Stimulated activated CD4-positive, alpha-beta T cell treated with anti-CD3 and anti-CD28 coated beads, Interleukin-1b, Interleukin-23, amount 100 ng/mL, for 1 hour (primary cell): ENCODE results near the gene OLAH.
"Not testable (repeated sequence)": the region's sequence is repeated elsewhere in the genome, so short reads cannot be mapped to it uniquely, and the experiment has no call there.

ENCODE experiments used
- DNase-seq, 2 donors: peaks; one replicate each; pipeline ENCODE4 v3.0.0-alpha.2; 2020; ENCODE audit warnings: low read depth in 2 of 2

Gene OLAH

DNA sequence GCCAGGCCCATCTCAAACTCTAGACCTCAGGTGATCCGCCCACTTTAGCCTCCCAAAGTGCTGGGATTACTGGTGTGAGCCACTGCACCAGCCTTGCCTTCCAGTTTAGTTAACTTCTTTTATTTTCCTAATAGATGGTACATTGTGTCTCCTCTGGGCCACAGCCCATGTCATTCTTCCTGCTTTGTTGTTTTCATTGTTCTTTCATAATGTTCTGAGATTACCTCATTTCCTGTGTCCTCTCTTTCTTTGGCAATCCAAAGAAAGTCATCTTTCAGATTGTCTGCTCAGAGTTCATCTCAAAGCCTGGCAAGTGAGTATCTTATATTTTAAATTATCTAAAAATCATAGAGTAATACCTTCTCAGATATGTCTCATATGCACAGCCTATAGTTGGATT, at the start of gene OLAH:
OLAH (plus strand) TSS at position 270 of the 400 bp plus-strand sequence. CDS start 3,346 bp downstream, outside the sequence.
- no peak for DNase-seq

- DNase-seq: no peak
Observed at GRCh38 chr10:14995964-14996565, 47.7 kb upstream of the OLAH start.

DNA sequence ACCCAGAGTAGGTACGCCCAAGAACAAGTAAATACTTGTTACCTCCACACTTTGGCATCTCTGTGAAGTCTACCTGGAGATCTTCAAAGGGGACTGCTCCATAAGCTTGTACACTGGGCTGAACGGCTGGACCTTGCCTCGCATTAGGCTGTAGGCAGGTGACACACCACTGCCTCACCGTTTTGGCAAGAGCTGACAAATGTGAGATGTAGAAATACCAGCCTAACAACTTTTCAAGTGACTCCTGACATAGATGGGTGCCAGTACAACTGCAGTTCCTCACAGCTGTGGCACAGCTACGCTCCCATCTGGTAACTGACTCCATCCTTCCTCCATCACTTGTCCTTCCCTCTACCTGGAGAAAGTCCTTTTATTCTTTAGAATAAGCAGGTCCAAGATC, 30.2 kb upstream of the OLAH start:
- DNase-seq: not testable (repeated sequence)

DNA sequence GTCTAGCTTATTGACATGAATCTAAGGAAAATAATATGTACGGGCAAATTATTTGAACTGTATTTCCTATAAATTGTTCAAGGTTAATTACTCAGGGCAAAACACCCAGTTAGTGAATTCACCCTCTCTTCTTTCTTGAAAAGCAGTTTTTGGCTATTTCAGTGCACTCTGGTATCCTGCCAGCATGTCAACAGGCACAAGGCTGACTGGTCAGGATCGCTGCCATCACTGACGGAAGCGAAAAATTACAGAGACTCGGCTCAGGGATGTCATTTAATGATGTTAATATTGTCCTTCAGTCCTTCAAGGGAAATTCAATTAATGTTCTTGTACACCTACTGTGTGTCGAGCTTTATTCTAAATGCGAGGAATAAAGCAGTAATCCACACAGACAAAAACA, 28.3 kb upstream of the OLAH start:
- no peak for DNase-seq

DNA sequence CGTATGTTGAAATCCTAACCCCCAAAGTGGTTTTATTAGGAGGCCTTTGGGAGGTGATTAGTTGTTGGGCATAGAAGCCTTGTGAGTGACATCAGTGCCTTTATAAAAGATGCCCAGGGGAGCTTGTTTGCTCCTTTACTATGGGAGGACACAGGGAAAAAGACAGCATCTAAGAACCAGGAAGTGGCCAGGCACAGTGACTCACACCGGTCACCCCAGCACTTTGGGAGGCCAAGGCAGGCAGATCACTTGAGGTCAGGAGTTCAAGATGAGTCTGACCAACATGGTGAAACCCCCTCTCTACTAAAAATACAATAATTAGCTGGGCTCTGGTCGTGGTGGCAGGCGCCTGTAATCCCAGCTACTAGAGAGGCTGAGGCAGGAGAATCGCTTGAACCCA, 22.8 kb upstream of the OLAH start:
- DNase-seq: not testable (repeated sequence)

DNA sequence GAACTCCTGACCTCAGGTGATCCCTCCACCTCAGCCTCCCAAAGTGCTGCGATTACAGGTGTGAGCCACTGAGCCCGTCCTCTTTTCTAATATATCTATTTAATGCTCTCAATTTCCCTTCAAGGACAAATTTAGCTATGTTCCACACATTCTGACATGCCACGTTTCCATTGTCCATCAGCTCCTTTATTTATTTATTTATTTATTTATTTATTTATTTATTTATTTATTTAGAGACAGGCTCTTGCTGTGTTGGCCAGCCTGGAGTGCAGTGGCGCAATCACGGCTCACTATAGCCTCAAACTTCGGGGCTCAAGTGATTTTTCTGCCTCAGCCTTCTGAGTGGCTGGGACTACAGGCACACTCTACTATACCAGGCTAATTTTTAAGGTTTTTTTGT, 20.7 kb upstream of the OLAH start:
- not testable (repeated sequence) for DNase-seq

DNA sequence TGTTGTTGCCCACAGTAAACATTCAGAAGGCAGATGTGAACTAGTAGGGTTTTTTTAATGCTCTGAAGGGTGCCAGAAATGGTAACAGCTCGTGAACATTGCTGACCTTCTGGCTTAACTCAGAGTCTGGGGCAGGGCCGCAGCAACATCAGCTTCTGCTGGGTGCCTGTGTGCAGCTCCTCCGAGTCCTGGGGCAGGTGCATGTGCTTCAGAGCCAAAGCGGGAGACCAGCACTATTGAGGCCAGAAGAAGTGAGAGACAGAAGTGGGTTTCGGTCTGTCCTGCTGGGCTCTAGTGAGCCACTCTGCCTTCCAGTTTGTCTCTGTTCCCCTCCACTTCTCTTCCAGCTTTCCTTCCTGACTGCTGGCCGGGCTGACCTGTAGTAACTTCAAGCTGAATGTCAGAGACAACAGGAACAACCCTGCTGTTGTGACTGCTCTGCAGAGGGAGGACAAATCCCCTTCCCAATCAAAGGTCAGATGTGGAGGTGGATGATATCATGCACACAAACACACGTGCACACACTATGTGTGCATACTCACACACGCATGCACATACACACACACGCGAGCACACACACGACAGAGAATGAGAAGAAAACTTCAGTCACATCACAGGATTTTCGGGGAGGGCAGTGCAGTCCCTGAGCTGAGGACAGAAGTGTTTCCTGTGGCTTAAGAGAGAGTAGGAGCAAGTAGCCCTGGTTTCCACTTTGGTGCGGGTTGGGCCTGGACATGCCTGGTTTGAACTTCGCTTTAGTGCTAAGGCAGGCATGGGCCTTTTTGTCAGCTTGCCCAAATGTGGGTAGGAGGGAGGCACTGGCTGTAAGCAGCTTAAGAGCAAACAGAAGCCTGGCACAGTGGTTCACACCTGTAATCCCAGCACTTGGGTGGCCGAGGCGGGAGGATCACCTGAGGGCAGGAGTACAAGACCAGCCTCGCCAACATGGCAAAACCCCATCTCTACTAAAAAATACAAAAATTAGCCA, 19.4 kb upstream of the OLAH start:
- not testable (repeated sequence) for DNase-seq

GRCh38 chr10:15025040-15025439, 18.7 kb upstream of the OLAH start:
- not testable (repeated sequence) for DNase-seq

DNA sequence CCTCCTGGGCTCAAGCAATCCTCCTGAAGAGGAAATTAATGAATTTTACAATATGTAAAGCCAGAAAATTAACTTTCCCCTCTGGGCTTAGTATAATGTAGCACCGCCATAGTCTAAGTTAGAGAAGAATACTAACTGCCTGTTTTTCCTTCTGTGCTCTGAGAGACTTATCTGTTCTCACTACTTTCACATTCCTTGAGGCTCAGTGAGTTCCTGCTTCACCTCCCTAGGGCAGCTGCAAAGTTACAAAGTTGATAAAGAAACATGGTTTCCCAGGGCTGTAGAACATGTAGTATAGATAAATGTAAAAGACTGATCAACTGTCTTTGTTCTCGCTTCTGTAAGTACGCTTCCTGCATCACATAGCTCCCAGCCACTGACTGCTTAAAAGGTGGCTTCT, 16.0 kb upstream of the OLAH start:
- no peak for DNase-seq

GRCh38 chr10:15035385-15036301, 8.1 kb upstream of the OLAH start:
- no peak for DNase-seq

DNA sequence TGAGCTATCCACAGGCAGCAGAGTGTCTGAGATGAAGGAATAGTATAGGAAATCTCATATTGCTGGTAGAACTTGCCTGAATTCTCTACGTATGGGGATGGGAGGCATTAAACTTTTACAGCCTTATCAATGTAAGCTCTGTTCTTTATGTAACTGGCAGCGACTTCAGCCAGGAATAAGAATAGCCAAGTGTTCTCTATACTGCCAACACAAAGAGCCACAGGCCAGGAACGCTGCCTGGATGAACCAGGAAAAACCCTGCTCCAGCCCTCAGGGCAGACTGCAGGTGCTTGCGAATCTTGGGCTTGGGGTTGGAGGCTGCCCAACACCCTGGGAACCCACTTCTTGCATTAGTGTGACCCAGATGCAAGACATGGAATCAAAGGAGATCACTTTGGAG, 6.1 kb upstream of the OLAH start:
- DNase-seq: no peak

- no peak for DNase-seq
Observed at GRCh38 chr10:15038416-15038815, 5.3 kb upstream of the OLAH start.

- no peak for DNase-seq
Observed at GRCh38 chr10:15045380-15045779, 1.6 kb downstream of the OLAH start.

DNA sequence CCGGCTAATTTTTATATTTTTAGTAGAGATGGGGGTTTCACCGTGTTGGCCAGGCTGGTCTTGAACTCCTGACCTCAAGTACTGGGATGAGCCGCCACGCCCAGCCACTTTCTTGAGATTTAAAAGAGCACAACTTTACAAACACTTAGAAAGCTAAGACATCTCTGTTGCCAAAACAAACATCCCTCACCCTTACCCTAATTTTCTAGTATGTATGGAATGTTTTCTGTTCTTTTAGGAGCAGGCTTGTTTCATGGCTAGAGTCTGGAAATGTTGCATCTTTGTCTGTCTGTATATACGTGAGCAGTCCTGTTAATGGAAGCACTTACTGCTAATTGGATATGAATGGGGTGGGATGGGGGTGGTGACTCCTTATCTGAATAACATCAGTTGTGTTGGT, 2.9 kb downstream of the OLAH start:
- no peak for DNase-seq

GRCh38 chr10:15049533-15049932, 5.8 kb downstream of the OLAH start:
- no peak for DNase-seq

- no peak for DNase-seq
Observed at GRCh38 chr10:15052121-15052520, 8.4 kb downstream of the OLAH start.

DNA sequence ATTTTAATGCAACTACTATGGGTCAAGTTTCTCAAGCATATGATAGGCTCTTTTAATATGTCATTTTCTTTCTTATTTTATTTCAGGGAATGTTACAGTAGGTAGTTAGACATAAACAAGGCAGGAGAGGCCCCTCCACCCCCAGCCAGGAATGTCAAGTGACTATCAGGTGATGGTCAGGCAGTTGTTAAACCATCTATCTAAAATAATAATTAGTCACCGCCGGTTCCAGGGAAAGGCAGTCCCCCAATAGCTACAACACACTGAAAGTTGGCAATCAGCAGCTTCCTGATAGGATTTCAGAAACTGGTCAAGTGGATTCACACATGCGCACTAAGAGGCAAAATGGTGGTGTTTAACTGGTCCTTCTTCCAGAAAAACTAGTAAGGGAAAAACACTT, 9.3 kb downstream of the OLAH start:
- DNase-seq: no peak

DNA sequence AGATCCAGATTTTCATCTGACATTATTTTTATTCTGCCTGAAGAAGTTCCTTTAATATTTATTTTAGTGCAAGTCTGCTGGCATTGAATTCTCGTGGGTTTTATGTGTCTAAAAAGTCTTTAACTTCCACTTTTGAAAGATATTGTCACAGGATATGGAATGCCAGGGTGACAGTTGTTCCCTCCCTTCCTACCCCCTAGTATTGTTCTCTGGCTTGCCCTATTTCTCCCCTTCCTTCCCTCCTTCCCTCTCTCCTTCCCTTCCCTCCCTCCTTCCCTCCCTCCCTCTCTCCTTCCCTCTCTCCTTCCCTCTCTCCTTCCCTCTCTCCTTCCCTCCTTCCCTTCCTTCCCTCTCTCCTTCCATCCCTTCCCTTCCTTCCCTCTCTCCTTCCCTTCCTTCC, 14.9 kb downstream of the OLAH start:
- DNase-seq: no peak

- no peak for DNase-seq
Observed at GRCh38 chr10:15059914-15060313, 16.2 kb downstream of the OLAH start.

DNA sequence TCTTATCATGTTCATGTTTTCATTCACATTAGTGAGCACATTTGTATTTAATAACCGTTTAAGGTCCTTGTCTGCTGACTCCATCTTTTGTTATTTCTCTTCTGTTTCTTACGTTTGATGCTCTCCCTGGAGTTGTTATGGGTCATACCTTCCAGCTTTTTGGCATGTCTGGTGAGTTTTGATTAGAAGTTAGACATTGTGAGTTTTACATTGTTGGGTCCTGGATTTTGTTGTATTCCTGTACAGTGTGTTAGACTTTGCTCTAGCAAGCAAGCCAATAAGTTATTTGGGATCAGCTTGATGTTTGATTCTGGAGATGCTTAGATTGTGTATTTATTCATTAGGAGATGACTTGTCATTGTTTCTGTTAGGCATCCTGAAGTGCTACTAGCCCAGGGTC, 16.9 kb downstream of the OLAH start:
- no peak for DNase-seq

GRCh38 chr10:15067154-15067553, 23.4 kb downstream of the OLAH start:
- DNase-seq: no peak

DNA sequence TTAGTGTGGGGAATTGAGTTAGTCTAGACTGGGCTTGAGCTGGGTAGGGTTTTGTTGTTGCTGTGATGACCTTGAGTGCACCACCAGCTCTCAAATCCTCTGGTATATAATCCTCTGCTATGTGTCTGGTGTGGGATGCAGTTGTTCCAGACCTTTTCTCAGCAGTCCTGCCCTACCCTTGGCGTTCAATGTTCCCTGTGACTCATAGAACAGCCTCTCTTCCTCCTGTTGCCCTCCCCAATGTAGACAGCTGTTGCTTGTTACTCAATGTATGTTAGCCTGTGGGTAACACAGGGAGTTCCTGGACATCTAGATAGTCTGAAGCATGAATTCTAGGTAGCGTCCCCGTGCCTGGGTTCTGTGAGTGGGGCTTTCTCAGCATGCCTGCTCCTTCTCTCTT, 25.1 kb downstream of the OLAH start:
- no peak for DNase-seq
